Measurements from ENCODE around the gene CDK15. TPM values are rescaled to one million over a fixed set of nuclear protein-coding genes. Genes with fewer than 3 reads are reported as not detected.

CDK15 gene
- total and polyA plus RNA-seq, 2 experiments from 2014 or later, result 0.27 TPM; not detected in 1

DNA sequence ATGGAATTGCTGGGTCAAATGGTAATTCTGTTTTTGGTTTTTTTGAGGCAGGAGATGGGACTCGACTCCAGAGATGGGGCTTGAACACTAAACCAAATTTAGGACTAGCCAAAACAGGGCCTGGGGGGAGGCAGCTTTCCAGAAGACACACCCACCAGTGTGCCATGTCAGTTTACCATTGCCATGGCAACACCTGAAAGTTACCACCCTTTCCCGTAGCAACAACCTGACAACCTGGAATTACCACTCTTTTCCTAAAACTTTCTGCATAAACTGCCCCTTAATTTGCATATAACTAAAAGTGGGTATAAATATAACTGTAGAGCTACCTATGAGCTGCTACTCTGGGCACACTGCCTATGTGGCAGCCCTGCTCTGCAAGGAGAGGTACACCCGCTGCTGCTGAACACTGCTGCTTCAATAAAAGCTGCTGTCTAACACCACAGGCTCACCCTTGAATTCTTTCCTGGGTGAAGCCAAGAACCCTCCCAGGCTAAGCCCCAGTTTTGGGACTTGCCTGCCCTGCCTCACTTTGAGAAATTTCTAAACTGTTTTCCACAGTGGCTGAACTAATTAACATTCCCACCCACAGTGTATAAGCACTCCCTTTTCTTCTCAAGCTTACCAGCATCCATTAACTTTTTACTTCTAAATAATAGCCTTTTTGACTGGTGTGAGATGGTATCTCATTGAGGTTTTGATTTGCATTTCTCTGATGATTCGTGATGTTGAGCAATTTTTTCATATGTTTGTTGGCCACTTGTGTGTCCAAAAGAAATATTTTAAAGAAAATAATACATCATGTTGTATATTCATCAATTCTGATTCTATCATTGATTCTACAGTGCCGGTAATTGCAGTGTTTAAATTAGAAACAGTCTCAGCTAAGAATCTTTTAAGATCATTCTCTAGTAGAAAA, 10.6 kb downstream of the CDK15 start:
- Mint-ChIP-seq H3K36me3 (ENCODE audit: low read depth) (peaks cover 6% of the 10 kb centered on the region; the same call in 1 of the 3 replicates), H3K4me1 (no peaks in the 10 kb centered on the region), H3K27me3 (ENCODE audit: insufficient read depth, low read depth, poor library complexity) (no peaks in the 10 kb centered on the region), H3K9me3 (peaks cover 17% of the 10 kb centered on the region; the same call in 2 of the 3 replicates), H3K4me3 (no peak overlapping the region), H3K27ac (no peak overlapping the region)
- TF ChIP-seq EZH2phosphoT487 (IDR thresholded peaks at IDR 0.05; ENCODE audit: unreplicated experiment) (no peak), NANOG (IDR thresholded peaks at IDR 0.05; ENCODE audit: borderline replicate concordance) (no peak), CTCF (conservative IDR thresholded peaks at IDR 0.05; ENCODE audit: low read depth in 2 of 2) (no peak), REST (IDR thresholded peaks at IDR 0.05; ENCODE audit: unreplicated experiment) (no peak), POLR2AphosphoS5 (IDR thresholded peaks at IDR 0.05; ENCODE audit: low read depth) (no peak), ETS1 (IDR thresholded peaks at IDR 0.05) (no peak), EZH2 (IDR thresholded peaks at IDR 0.05; ENCODE audit: low read depth, unreplicated experiment) (no peak), ZNF331 (CRISPR knock-in tag; IDR thresholded peaks at IDR 0.05; ENCODE audit: low read depth) (no peak), ZNF114 (CRISPR knock-in tag; IDR thresholded peaks at IDR 0.05) (no peak), JUNB (IDR thresholded peaks at IDR 0.05; ENCODE audit: unreplicated experiment) (no peak), CREB1 (CRISPR knock-in tag; IDR thresholded peaks at IDR 0.05; ENCODE audit: low read depth) (no peak), STAT1 (IDR thresholded peaks at IDR 0.05; ENCODE audit: unreplicated experiment) (no peak)
- TF ChIP-seq, protein P1, sequence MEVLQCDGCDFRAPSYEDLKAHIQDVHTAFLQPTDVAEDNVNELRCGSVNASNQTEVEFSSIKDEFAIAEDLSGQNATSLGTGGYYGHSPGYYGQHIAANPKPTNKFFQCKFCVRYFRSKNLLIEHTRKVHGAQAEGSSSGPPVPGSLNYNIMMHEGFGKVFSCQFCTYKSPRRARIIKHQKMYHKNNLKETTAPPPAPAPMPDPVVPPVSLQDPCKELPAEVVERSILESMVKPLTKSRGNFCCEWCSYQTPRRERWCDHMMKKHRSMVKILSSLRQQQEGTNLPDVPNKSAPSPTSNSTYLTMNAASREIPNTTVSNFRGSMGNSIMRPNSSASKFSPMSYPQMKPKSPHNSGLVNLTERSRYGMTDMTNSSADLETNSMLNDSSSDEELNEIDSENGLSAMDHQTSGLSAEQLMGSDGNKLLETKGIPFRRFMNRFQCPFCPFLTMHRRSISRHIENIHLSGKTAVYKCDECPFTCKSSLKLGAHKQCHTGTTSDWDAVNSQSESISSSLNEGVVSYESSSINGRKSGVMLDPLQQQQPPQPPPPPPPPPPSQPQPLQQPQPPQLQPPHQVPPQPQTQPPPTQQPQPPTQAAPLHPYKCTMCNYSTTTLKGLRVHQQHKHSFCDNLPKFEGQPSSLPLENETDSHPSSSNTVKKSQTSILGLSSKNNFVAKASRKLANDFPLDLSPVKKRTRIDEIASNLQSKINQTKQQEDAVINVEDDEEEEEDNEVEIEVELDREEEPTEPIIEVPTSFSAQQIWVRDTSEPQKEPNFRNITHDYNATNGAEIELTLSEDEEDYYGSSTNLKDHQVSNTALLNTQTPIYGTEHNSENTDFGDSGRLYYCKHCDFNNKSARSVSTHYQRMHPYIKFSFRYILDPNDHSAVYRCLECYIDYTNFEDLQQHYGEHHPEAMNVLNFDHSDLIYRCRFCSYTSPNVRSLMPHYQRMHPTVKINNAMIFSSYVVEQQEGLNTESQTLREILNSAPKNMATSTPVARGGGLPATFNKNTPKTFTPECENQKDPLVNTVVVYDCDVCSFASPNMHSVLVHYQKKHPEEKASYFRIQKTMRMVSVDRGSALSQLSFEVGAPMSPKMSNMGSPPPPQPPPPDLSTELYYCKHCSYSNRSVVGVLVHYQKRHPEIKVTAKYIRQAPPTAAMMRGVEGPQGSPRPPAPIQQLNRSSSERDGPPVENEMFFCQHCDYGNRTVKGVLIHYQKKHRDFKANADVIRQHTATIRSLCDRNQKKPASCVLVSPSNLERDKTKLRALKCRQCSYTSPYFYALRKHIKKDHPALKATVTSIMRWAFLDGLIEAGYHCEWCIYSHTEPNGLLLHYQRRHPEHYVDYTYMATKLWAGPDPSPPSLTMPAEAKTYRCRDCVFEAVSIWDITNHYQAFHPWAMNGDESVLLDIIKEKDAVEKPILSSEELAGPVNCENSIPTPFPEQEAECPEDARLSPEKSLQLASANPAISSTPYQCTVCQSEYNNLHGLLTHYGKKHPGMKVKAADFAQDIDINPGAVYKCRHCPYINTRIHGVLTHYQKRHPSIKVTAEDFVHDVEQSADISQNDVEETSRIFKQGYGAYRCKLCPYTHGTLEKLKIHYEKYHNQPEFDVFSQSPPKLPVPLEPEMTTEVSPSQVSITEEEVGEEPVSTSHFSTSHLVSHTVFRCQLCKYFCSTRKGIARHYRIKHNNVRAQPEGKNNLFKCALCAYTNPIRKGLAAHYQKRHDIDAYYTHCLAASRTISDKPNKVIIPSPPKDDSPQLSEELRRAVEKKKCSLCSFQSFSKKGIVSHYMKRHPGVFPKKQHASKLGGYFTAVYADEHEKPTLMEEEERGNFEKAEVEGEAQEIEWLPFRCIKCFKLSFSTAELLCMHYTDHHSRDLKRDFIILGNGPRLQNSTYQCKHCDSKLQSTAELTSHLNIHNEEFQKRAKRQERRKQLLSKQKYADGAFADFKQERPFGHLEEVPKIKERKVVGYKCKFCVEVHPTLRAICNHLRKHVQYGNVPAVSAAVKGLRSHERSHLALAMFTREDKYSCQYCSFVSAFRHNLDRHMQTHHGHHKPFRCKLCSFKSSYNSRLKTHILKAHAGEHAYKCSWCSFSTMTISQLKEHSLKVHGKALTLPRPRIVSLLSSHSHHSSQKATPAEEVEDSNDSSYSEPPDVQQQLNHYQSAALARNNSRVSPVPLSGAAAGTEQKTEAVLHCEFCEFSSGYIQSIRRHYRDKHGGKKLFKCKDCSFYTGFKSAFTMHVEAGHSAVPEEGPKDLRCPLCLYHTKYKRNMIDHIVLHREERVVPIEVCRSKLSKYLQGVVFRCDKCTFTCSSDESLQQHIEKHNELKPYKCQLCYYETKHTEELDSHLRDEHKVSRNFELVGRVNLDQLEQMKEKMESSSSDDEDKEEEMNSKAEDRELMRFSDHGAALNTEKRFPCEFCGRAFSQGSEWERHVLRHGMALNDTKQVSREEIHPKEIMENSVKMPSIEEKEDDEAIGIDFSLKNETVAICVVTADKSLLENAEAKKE (CRISPR knock-in tag; IDR thresholded peaks at IDR 0.05), result no peak
- H3K4me1 ChIP-seq (ENCODE audit: insufficient read depth), result no peaks in the 10 kb centered on the region
- H3K27me3 ChIP-seq (ENCODE audit: insufficient read depth), result no peaks in the 10 kb centered on the region
- no peaks in the 10 kb centered on the region for H4K20me1 ChIP-seq (replicated peaks; ENCODE audit: insufficient read depth)
- no peaks in the 10 kb centered on the region for H3K9me2 ChIP-seq (ENCODE audit: insufficient read depth)
- ATAC-seq, result no peak
- DNase-seq (ENCODE audit: low spot score), result no peak
- H3K4me3 ChIP-seq, result no peak overlapping the region
- H3K4me2 ChIP-seq, result no peak overlapping the region
- H3K27ac ChIP-seq (ENCODE audit: low read depth), result no peak overlapping the region
- H3K36me3 ChIP-seq (ENCODE audit: insufficient read depth), result no peaks in the 10 kb centered on the region
- H2AFZ ChIP-seq, result no peak overlapping the region
- no peaks in the 10 kb centered on the region for H3K79me2 ChIP-seq (replicated peaks; ENCODE audit: insufficient read depth)
- no peaks in the 10 kb centered on the region for H3F3A ChIP-seq (replicated peaks; ENCODE audit: low read depth)
